A673 (cell line): ENCODE results near the gene C1orf210. TPM values are rescaled to one million over a fixed set of nuclear protein-coding genes. Genes with fewer than 3 reads are reported as not detected.

Source experiments
- BruUV-seq: library from RNA; stranded (reverse); fragments of 400-500 nt; replicated peaks from 2 replicates; lab custom pipeline; 2021; lab: Mats Ljungman, UMichigan
- CTCF ChIA-PET: fragments of 300-600 bp; sonication (Branson Sonifier 250); formaldehyde crosslinking; loops from one replicate; lab custom pipeline; 2022; ENCODE audit warnings: antibody characterized with exemption; lab: Charles Lee
- POLR2A ChIA-PET: fragments of 300-600 bp; sonication (Branson Sonifier 250); formaldehyde crosslinking; loops from one replicate; lab custom pipeline; 2022; ENCODE audit warnings: antibody characterized with exemption; ENCODE audit not compliant: low non-redundant PET; lab: Charles Lee
- DNase-seq: peaks from one replicate; pipeline ENCODE4 v3.0.0-alpha.2; 2015; ENCODE audit warnings: low spot score
- H3K27ac ChIP-seq: fragments of 200-600 bp; sonication (generic); 2 replicates; pipeline ENCODE4 v1.5.1; 2016; ENCODE audit warnings: mixed run types, low read depth, mild to moderate bottlenecking, mixed read lengths, antibody characterized with exemption, low read length; ENCODE audit not compliant: poor library complexity, severe bottlenecking
- H3K27me3 ChIP-seq: fragments of 200-600 bp; sonication (generic); replicated peaks from 2 replicates; pipeline ENCODE4 v1.6.1; 2017; ENCODE audit warnings: mixed run types, low read depth, mild to moderate bottlenecking, mixed read lengths, antibody characterized with exemption, low read length; ENCODE audit not compliant: insufficient read depth, poor library complexity
- H3K36me3 ChIP-seq: fragments of 200-600 bp; sonication (generic); 2 replicates; pipeline ENCODE4 v1.6.1; 2016; ENCODE audit warnings: mixed run types, mild to moderate bottlenecking, mixed read lengths, antibody characterized with exemption, low read length; ENCODE audit not compliant: insufficient read depth, poor library complexity, severe bottlenecking
- H3K4me1 ChIP-seq: fragments of 200-600 bp; sonication (generic); 2 replicates; pipeline ENCODE4 v1.6.1; 2017; ENCODE audit warnings: mixed run types, mild to moderate bottlenecking, mixed read lengths, antibody characterized with exemption, low read length; ENCODE audit not compliant: insufficient read depth, poor library complexity, severe bottlenecking
- H3K4me3 ChIP-seq: fragments of 200-600 bp; sonication (generic); 2 replicates; pipeline ENCODE4 v1.5.1; 2016; ENCODE audit warnings: low read depth, mixed run types, mild to moderate bottlenecking, mixed read lengths, low read length; ENCODE audit not compliant: poor library complexity, severe bottlenecking
- H3K9me3 ChIP-seq: fragments of 200-600 bp; sonication (generic); 2 replicates; pipeline ENCODE4 v1.6.1; 2016; ENCODE audit warnings: mixed run types, low read depth, mild to moderate bottlenecking, mixed read lengths, antibody characterized with exemption, low read length; ENCODE audit not compliant: poor library complexity, severe bottlenecking
- EZH2 ChIP-seq: fragments of 200-600 bp; sonication (generic); IDR thresholded peaks from 2 replicates; pipeline ENCODE4 v1.6.1; 2017; ENCODE audit warnings: borderline replicate concordance, low read depth, mild to moderate bottlenecking, mixed read lengths, antibody characterized with exemption, low read length; ENCODE audit not compliant: poor library complexity, severe bottlenecking
- intact Hi-C: fragments of 100-400 bp; cut with micrococcal nuclease; formaldehyde crosslinking; loops from one replicate; pipeline ENCODE4 v1.10.0; 2022; ENCODE audit not compliant: unreplicated experiment
- total RNA-seq: library from RNA; stranded (reverse); gene quantifications from 2 replicates; pipeline ENCODE4 v1.2.3, GENCODE V29; 2021
- TF ChIP-seq, protein P1 (sequence below): fragments of 300-800, 200-600 bp; sonication (generic); conservative IDR thresholded peaks from 2 replicates; pipeline ENCODE4 v1.5.1; 2017; ENCODE audit warnings: low read depth, mild to moderate bottlenecking, antibody characterized with exemption, low read length, moderate library complexity, mixed read lengths

The C1orf210 gene
- total RNA-seq, 1 experiment from 2014 or later = not detected

- no TSS peak for BruUV-seq
- POLR2A ChIA-PET = no interaction called here
- no peaks in the 10 kb centered on the region for H3K36me3 ChIP-seq
Observed at GRCh38 chr1:43294761-43295160, 9.4 kb upstream of the C1orf210 start.

DNA sequence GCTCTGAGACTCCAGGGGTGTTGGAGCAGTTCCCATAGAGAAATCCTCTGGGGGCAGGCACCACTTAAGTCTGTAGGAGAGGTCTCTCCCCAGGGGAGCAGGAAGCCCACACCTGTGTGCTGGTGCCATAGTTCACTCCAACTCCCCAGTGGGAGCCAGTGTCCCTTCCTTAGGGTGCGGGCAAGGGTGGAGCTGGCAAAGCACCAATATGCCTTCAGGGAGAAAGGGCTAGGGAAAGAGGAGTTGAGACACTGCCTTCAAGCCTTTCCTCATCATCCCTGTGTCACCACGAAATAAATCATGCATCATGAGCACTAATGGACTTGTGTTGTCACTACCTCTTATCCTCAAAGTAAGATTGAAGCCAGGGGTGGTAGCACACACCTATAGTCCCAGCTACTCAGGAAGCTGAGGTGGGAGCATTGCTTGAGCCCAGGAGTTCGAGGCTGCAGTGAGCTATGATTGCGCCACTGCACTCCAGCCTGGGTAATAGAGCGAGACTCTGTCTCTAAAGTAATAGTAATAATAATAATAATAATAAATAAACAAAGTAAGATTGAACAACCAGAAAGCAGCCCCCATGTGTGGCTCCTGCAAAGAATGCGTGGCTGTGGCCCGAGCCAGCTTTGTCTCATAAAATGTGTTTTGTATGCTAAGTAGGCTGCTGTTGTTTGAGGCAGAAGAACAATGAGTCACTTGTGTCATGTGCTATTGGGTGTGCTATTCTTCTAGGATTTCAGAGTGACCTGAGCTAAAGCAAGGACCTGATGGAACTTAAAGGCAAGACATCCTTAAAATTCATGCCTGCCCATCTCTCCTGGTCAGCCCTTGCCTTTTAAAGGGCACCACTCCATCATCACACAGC is 8.7 kb upstream of the C1orf210 start:
- H3K9me3 ChIP-seq = no peaks in the 10 kb centered on the region
- TF ChIP-seq, protein P1, sequence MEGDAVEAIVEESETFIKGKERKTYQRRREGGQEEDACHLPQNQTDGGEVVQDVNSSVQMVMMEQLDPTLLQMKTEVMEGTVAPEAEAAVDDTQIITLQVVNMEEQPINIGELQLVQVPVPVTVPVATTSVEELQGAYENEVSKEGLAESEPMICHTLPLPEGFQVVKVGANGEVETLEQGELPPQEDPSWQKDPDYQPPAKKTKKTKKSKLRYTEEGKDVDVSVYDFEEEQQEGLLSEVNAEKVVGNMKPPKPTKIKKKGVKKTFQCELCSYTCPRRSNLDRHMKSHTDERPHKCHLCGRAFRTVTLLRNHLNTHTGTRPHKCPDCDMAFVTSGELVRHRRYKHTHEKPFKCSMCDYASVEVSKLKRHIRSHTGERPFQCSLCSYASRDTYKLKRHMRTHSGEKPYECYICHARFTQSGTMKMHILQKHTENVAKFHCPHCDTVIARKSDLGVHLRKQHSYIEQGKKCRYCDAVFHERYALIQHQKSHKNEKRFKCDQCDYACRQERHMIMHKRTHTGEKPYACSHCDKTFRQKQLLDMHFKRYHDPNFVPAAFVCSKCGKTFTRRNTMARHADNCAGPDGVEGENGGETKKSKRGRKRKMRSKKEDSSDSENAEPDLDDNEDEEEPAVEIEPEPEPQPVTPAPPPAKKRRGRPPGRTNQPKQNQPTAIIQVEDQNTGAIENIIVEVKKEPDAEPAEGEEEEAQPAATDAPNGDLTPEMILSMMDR = no peak
- no peak for TF ChIP-seq EZH2
- no peak overlapping the region for H3K27ac ChIP-seq
- BruUV-seq = no TSS peak
- intact Hi-C loops = no loop called here
- no peak overlapping the region for H3K4me3 ChIP-seq
- DNase-seq = no peak
- POLR2A ChIA-PET = no interaction called here
- H3K27me3 ChIP-seq = no peaks in the 10 kb centered on the region
- no peaks in the 10 kb centered on the region for H3K36me3 ChIP-seq
- CTCF ChIA-PET = no interaction called here
- H3K4me1 ChIP-seq = no peaks in the 10 kb centered on the region

More at GRCh38 chr1:43294761-43295160, 9.4 kb upstream of the C1orf210 start:
- intact Hi-C loops = no loop called here
- no peaks in the 10 kb centered on the region for H3K9me3 ChIP-seq
- no peaks in the 10 kb centered on the region for H3K27me3 ChIP-seq
- H3K4me3 ChIP-seq = no peak overlapping the region
- no peak for DNase-seq
- CTCF ChIA-PET = no interaction called here
- no peak overlapping the region for H3K27ac ChIP-seq
- H3K4me1 ChIP-seq = no peaks in the 10 kb centered on the region
- no peak for TF ChIP-seq EZH2
- TF ChIP-seq, protein P1 = no peak

GRCh38 chr1:43293176-43293575 is 7.8 kb upstream of the C1orf210 start:
- H3K27ac ChIP-seq = no peak overlapping the region
- no peaks in the 10 kb centered on the region for H3K4me1 ChIP-seq
- POLR2A ChIA-PET = no interaction called here
- no peak for DNase-seq
- intact Hi-C loops = no loop called here
- no peak overlapping the region for H3K4me3 ChIP-seq
- BruUV-seq = no TSS peak
- CTCF ChIA-PET = no interaction called here
- TF ChIP-seq, protein P1 = no peak
- TF ChIP-seq EZH2 = no peak
- H3K27me3 ChIP-seq = no peaks in the 10 kb centered on the region
- no peaks in the 10 kb centered on the region for H3K36me3 ChIP-seq
- H3K9me3 ChIP-seq = no peaks in the 10 kb centered on the region
